ENCODE results near the gene ADM5.

DNA sequence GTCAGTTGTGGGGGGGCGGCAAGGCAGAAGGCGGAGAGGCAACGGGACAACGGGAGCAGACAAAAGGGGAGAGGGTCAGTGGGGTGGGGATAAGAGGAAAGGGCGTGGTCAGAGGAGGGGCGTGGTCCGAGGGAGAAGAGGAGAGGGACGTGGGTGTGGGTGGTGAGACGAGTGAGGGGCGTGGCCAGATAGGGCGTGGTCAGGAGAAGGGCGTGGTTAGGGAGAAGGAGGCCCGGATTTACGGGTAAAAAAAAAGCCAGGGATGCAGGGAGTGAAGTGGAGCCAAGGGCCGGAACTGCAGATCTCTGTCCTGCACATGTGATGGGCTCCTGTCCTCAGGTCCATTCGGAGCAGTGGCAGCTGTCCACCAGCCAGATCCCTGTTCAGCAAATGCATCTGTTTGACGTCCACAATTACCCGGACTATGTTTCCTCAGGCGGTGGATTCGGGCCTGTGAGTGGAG, 23.0 kb downstream of the ADM5 start:
- TF ChIP-seq, protein P1, sequence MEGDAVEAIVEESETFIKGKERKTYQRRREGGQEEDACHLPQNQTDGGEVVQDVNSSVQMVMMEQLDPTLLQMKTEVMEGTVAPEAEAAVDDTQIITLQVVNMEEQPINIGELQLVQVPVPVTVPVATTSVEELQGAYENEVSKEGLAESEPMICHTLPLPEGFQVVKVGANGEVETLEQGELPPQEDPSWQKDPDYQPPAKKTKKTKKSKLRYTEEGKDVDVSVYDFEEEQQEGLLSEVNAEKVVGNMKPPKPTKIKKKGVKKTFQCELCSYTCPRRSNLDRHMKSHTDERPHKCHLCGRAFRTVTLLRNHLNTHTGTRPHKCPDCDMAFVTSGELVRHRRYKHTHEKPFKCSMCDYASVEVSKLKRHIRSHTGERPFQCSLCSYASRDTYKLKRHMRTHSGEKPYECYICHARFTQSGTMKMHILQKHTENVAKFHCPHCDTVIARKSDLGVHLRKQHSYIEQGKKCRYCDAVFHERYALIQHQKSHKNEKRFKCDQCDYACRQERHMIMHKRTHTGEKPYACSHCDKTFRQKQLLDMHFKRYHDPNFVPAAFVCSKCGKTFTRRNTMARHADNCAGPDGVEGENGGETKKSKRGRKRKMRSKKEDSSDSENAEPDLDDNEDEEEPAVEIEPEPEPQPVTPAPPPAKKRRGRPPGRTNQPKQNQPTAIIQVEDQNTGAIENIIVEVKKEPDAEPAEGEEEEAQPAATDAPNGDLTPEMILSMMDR (IDR thresholded peaks at IDR 0.05) = no peak
- TF ChIP-seq POLR2A (IDR thresholded peaks at IDR 0.05) = no peak
